Stimulated activated CD8-positive, alpha-beta memory T cell treated with anti-CD3 and anti-CD28 coated beads, Interleukin-2, amount 100 ng/mL, for 48 hours (primary cell): ENCODE measurements around the gene SBNO2.

ENCODE experiments used
- DNase-seq, 2 donors: peaks; one replicate each; pipeline ENCODE4 v3.0.0-alpha.2; 2020; ENCODE audit warnings: low read depth in 2 of 2

Gene SBNO2

DNA sequence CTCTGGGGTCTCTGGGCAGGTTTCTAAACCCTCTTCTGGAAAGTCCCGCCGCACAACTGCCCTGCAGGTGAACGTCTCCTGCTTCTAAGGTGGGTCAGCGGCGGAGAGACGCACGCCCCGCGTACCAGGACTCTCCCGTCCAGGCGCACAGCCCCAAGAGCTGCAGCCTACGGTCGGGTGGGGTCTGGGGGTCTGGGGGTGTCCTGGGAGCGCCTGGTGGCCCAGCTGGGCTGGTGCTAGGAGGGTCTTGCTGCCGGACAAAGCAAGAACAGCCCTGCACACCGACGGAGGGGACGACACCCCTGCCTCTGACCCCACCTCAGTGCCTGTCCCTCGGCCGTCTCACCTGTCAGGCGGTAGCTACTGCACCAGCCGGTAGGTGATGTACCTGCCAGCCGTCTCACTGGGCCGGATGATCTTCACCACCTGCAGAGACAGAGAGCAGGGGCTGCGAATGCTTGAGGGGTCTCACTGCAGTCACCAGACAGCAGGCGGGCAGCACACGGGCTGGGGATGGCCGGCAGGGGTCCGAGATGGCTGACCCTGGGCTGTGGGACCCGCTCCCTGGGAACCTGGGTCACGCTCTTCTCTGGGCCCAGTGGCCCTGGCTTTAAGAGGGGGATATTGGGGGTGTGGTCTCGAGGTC lies 84.8 kb downstream of the SBNO2 start:
- no peak for DNase-seq

DNA sequence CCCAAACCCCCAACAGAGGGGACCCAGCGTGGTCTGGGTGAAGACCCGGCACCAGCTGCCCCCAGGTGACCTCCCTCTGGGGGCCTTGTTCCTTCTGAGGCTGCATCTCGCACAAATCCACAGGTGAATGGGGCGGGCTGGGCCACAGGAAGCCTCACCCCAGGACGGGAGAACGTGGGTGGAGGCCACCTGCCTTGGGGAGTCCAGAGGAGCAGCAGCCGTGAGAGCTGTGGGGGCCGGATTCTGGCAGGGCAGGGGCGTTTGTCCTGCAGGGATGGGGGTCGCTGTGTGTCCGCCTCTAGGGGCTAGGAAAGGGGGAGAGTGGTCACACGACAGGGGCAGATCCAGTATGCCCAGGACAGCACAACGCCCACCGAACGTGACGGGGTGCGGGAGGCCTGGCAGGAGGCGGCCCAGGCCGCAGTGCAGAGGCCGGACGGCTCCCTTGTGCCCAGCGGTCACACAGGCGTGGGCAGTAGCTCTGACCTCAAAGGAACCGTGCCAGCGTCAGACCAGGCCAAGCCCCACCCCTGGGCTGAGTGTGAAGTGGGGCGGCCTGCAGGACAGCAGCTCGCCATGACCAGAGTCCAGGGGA lies 85.6 kb downstream of the SBNO2 start:
- DNase-seq, result no peak

DNA sequence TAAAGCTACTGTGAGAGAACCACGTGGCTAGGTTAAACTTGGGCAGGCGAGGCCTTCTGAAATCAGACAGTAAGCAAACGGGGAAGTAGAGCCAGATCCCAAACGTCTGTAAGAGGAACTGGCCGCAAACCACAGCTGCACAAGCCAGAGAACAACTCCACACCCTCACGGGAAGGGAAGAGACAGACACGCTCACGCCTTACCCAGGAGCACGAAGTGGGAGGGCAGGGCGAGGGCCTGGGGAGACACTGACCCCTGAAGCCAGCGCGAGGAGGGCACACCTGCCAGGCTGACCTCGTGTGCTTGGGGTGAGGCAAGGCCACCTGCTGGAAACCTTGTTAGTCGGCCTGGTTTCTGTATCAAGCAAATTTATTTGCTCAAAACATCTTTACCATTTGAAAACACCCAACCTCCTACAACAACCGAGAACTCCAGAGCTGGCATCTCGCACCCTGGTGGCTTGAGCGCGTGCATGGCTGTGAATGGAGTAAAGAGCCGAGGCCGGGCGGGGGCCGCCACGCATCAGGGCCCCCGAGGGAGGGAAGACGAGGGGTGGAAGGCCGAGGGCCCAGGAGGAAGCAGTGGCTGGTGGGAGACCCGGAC lies 86.2 kb downstream of the SBNO2 start:
- DNase-seq, result no peak

DNA sequence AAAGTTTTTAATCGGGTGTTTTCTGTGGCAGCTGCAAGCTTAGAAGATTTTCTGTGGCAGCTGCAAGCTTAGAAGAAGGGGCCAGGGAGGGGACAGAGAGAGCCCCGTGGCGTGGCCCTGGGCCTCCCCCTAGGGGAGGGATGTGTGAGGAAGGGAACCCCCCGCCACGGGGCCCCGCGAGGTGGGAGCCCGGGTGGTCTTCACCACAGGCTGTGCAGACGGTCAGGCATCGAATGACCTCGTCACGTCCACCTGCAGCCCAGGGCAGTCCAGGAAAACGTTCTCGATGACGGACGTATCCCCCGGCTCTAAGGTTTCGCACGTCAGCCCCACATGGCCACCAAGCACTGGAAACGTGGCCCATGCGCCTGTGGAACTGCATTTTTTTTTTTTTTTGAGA lies 87.5 kb downstream of the SBNO2 start:
- no peak for DNase-seq

DNA sequence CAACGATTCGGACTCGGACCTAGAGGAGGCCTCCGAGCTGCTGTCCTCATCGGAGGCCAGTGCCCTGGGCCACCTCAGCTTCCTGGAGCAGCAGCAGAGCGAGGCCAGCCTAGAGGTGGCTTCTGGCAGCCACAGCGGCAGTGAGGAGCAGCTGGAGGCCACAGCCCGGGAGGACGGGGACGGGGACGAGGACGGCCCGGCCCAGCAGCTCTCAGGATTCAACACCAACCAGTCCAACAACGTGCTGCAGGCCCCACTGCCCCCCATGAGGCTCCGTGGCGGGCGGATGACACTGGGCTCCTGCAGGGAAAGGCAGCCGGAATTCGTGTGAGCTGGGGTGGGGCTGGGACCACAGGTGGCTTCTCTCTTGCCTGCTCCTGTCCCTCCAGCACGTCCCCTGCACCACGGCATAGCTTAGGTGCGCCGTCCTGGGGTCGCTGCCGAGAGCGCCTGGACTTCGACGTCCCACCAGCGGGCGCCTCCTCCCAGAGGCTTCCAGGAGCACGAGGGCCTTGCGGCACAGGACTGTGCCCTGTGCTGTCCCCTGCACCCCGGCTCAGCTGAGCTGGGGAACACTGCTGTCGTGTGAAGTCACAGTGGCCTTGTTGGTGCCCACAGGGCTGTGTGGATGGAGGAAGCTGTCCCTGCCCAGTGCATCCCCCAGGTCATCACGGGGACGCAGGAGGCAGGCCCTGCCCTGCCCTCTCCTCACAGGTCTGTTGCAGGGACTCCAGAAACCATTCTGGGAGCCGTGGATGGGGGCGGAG lies 88.2 kb downstream of the SBNO2 start:
- DNase-seq, result no peak

DNA sequence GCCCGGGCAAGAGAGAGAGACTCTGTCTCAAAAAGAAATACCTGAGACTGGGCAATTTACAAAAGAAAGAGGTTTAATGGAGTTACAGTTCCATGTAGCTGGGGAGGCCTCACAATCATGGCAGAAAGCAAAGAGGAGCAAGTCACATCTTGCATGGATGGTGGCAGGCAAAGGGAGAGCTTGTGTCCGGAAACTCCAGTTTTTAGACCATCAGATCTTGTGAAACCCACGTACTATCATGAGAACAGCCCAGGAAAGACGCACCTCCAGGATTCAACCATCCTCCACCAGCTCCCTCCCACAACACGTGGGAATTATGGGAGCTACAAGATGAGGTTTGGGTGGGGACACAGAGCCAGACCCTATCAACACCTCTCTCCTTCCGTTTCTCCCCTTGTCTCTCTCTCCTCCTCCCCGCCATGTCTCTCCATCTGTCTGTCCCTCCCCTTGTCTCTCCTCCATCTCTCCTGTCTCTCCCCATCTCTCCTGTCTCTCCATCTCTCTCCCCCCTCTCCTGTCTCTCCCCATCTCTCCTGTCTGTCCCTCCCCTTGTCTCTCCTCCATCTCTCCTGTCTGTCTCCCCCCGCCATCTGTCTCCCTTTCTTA lies 88.9 kb downstream of the SBNO2 start:
- no peak for DNase-seq

DNA sequence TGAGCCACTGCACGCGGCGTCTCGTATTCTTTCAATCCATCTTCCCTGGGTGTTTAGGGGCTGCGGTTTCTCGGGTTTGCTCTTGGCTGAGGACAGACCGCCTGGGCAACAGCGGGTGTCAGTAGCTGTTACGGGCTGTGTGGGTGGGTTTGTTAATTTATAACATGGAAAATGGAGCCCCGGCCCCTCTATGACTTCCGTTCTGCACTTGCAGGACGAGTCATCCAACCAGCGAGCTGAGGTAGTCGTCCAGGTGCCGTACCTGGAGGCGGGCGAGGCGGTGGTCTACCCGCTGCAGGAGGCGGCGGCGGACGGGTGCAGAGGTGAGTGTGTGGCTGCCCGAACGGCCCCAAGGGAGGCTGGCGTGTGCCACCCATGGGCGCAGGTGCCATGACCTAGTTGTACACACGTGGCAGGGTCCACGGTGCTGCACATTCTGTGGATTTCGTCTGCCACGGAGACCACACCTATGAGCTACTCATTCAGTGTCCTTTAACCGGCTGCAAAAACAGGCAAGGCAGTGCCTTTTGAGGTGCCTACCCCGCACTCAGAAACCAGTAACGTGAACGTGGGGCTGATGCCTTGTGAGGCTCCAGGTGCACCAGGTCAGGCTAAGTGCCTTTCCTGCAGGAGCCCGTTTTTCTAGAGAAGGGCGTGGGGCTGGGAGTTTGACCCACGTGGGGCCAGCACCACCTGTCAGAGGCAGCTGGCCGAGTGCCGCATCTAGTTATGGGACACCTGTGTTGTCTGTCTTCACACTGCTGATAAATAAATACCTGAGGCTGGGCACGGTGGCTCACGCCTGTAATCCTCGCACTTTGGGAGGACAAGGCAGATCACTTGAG lies 89.8 kb downstream of the SBNO2 start:
- DNase-seq, result no peak

DNA sequence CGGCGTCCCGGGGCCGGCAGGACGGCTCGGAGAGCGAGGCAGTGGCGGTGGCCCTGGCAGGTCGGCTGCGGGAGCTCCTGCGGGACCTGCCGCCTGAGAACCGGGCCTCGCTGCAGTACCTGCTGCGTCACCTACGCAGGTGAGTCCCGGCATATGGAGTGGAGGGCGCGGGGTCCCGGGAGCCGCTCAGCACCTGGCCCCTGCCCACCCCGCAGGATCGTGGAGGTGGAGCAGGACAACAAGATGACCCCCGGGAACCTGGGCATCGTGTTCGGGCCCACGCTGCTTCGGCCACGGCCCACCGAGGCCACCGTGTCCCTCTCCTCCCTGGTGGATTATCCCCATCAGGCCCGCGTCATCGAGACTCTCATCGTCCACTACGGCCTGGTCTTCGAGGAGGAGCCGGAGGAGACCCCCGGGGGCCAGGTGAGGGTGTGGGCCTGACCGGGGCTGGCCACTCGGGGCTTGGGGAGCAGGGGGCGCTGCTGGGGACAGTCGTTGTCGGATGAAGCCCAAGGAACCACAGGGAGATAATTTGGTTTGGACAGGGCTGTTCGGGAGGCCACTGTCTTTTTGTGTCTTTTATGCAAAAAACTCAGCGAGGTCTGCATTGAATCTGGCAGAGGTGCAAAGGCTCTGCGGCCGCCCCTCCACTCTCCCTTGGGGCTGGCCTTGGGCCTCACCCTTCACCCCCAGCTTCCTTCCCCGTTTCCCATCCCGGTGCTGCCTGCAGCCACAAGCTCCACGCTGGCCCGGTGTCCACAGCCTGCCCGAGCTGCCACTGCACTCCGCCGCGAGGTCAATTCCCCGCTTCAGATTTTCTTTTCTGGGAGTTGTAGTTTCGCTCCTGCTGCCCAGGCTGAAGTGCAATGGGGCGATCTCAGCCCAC lies 90.9 kb downstream of the SBNO2 start:
- no peak for DNase-seq

DNA sequence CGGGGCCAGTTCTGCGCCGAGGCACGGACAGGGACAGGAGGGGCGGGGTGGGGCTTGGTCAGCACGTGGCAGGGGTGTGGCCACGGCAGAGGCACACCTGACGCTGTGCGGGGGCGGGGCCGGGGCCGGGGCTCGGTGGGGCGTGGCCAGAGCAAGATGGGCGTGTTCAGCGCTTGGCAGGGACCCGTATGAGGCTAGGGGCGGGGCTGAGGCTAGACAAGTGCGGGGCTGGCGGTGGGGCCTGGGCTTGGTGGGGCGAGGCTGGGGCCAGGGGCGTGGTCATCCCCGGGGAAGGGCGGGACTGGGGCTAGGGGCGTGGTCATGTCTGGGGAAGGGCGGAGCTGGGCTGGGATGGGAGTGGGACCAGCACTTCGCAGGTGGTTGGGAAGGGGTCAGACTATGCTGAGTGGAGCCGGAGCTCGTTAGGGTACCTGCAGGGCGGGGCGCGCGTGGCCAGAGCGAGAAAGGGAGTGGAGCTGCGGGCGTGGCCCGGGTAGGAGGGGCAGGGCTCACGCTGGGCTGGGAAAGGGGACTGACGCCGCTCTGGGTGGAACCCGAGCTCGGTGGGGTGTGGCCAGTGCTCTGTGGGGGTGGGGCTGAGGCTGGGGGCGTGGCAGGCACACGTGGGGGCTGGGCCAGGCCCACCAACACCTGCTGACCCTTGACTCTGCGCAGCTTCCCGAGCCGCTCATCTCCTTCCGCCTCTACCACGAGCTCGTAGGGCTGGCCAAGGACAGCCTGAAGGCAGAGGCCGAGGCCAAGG lies 91.7 kb downstream of the SBNO2 start:
- peak; percentile 73 to 86 for DNase-seq

DNA sequence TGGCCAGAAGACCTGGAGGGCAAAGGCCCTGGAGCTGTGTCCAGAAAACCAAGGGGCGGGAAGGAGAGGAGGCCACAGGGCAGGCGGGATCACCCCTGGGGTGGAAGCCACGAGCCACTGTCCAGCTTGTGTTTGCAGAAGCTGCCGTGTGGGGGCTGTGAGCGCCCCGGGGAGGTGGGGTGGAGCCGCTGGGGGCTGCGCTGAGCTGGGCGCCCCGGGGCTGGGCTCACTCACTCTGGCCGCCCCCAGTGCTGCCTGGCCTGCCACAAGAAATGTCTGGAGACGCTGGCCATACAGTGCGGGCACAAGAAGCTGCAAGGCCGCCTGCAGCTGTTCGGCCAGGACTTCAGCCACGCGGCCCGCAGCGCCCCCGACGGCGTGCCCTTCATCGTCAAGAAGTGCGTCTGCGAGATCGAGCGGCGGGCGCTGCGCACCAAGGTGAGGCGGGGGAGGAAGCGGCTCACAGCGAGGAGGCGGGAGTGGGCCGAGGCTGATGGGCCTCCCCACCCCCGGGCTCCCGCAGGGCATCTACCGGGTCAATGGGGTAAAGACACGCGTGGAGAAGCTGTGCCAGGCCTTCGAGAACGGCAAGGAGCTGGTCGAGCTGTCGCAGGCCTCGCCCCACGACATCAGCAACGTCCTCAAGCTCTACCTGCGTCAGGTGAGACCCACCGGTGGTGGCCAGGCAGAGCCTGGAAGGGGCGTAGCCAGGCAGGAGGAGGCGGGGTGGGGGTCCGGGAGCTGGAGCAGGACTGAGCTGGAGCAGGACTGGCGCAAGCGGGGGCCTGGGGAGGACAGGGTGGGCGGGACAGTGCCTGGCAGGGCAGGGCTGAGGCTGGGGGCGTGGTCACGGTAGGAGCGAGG lies 92.5 kb downstream of the SBNO2 start:
- no peak for DNase-seq

DNA sequence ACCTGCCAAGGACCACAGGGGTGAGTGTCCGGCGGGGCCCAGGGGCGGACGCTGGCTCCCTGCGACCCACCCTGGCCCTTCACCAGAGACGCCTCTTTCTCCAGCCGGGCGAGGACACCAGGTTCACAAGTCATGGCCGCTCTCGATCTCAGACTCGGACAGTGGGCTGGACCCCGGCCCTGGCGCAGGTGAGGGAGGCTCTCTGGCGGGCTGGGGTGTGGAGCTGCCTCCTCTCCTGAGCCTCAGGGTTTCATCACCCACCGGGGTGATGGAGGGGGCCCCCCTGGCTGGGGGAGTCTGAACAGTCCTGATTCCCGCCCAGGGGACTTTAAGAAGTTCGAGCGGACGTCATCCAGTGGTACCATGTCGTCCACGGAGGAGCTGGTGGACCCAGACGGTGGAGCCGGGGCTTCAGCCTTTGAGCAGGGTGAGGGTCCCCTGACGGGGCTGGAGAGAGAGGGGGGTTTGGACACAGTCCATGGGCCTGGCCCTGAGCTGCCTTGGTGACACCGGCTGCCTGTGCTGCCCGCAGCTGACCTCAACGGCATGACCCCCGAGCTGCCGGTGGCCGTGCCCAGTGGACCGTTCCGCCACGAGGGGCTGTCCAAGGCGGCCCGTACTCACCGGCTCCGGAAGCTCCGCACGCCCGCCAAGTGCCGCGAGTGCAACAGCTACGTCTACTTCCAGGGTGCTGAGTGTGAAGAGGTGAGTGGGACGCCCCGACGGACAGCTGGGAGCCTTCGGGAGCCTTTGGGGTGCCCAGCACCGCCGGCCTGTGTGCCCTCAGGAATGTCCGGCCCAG lies 93.5 kb downstream of the SBNO2 start:
- no peak for DNase-seq

DNA sequence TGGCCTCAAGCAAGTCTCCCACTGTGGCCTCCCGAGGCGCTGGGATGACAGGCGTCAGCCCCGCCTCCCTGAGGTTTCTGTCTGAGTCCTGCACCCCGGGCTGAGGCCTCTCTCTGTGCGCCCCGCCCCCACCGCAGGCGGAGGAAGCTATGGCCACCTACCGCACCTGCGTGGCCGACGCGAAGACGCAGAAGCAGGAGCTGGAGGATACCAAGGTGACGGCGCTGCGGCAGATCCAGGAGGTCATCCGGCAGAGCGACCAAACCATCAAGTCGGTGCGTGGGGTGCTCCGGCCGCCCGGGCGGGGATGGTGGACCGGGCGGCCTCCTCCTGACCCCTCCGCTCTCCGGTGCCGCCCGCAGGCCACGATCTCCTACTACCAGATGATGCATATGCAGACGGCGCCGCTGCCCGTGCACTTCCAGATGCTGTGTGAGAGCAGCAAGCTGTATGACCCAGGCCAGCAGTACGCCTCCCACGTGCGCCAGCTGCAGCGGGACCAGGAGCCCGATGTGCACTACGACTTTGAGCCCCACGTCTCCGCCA lies 94.4 kb downstream of the SBNO2 start:
- peak in 1 of 2 donors; percentile 70 for DNase-seq

DNA sequence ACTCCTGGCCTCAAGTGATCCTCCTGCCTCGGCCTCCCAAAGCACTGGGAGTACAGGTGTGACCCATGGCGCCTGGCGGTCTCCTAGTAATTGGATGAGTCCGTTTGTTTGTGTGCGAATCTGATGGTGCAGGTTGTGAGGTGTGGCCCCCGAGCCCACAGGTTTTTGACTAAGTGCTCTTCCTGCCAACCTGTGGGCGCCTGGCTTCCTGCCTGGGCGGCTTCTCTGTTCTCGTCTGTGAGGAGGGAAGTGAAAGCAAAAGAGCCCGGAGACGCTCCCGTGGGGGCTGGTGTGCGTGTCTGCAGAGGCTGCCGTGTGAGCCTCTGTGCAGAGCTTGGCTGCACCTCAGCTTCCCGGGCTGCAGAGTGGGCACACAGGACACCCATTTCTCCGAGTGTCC lies 97.1 kb downstream of the SBNO2 start:
- peak; percentile 77 to 83 for DNase-seq

DNA sequence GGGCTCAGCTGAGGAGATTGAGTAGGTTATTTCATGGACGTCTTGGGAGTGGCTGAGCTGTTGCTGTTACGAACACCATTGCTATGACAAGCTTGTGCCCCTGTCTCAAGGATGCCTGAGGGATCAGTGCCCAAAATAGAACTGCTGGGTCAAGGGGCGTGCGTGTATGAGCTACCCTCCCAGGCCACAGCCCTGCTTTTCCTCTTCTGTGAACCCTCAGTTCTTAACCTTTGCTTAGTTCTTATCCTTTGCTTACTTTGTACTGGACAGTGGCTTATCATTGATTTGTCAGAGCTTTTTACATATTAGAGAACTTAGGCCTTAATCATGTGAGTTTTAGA lies 98.1 kb downstream of the SBNO2 start:
- DNase-seq, result no peak

DNA sequence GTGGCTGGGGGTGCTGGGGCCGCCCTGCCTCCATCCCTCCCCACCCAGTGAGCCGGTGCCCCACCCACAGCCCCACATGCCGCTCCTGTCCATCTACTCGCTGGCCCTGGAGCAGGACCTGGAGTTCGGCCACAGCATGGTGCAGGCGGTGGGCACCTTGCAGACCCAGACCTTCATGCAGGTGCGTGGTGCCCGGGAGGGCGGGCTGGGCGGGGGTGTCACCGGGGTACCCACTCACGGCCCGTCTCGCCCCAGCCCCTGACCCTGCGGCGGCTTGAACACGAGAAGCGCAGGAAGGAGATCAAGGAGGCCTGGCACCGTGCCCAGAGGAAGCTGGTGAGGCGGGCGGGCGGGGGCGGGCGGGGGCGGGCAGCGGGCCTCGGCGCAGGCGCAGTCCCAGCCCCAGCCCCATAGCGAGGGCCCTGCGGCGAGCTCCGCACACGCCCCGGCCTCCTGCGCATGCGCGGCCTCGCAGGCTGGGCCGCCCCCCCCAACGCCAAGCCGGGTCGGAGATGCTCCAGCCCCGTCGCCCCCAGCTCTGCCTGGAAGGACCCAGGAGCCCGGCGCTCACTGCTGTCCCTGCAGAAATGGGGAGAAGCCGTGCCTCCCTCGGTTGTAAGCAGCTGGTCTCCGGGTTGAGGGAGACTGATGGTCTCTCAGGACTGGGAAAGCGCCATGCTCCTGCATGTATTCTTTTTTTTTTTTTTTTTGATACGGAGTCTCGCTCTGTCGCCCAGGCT lies 99.4 kb downstream of the SBNO2 start:
- peak; percentile 70 to 82 for DNase-seq

DNA sequence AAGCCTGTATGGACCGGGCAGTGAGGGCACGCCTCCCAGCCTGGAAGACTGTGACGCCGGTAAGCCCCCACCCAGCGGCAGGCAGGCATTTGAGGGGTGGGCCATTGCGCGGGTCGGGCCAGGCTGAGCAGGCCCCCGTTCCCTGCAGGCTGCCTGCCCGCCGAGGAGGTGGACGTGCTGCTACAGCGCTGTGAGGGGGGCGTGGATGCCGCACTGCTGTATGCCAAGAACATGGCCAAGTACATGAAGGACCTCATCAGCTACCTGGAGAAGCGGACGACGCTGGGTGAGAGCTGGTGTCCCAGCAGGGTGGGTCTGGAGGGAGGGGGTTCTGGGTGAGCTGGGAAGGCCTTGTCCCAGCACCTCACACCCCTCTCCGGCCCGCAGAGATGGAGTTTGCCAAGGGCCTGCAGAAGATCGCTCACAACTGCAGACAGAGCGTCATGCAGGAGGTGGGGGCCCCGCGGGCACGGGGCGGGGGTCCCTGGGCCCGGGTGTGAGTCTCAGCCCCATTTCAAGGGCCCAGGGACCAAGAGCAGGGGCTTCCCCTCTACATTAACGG lies 100.0 kb downstream of the SBNO2 start:
- no peak for DNase-seq
